Activated T-cell treated with anti-CD3 and anti-CD28 coated beads, Interleukin-2, amount 50 U/mL, for 72 hours (primary cell): ENCODE data around the gene DERL2. TPM values are rescaled to one million over a fixed set of nuclear protein-coding genes. Genes with fewer than 3 reads are reported as not detected.

Experiments used
- ATAC-seq, 2 donors: fragments of 150-1000 bp; cut with Tn5 transposase; replicated peaks in 1 of 2; 2 replicates each; pipeline ENCODE4 v1.10.0; 2021; ENCODE audit warnings: moderate library complexity in 2 of 2, mild to moderate bottlenecking in 1 of 2
- DNase-seq, 2 donors: peaks; one replicate each; pipeline ENCODE4 v3.0.0; 2021 to 2022; ENCODE audit warnings: mixed read lengths in 1 of 2
- H3K27ac Mint-ChIP-seq: one replicate; pipeline ENCODE4 v1.8.0; 2022; ENCODE audit warnings: mild to moderate bottlenecking, moderate library complexity, mixed read lengths
- H3K27me3 Mint-ChIP-seq: one replicate; pipeline ENCODE4 v1.8.0; 2022; ENCODE audit warnings: low read depth, mixed read lengths
- H3K36me3 Mint-ChIP-seq, 2 donors: one replicate each; pipeline ENCODE4 v1.8.0; 2022; ENCODE audit warnings: mixed read lengths in 2 of 2, mild to moderate bottlenecking in 1 of 2; ENCODE audit not compliant: insufficient read depth in 2 of 2
- H3K4me1 Mint-ChIP-seq: one replicate; pipeline ENCODE4 v1.8.0; 2022; ENCODE audit warnings: low read depth, mixed read lengths
- H3K4me3 Mint-ChIP-seq, 2 donors: one replicate each; pipeline ENCODE4 v1.8.0; 2022; ENCODE audit warnings: mild to moderate bottlenecking in 2 of 2, mixed read lengths in 2 of 2, moderate library complexity in 2 of 2
- H3K9me3 Mint-ChIP-seq, 2 donors: one replicate each; pipeline ENCODE4 v1.8.0; 2022; ENCODE audit warnings: mixed read lengths in 2 of 2
- total RNA-seq, 2 donors: library from RNA; stranded (reverse); gene quantifications; one replicate each; pipeline ENCODE4 v1.2.3, GENCODE V29; 2022

Gene DERL2
- total RNA-seq, 2 donors from 2014 or later, result 71.5 to 87.3 TPM

DNA sequence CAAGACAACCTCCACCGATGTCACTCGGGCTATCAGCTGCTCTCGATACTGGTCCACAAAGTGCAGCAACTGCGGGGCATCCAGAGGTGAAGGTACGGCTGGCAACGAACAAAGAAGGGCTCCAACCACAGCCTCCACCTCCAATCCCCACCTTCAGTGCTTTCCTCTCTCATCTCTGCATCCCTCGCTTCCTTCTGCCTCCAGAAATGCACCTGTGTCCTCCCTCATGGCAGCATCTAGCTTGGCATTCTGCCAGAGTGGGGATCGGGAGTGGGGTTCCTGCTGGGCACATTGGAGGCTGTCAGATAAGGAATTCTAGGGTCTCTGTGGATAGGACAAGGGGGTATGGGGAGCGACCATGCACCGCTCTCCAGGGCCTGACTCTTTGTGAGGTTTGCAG, 29.0 kb upstream of the DERL2 start:
- no peak overlapping the region for H3K27ac Mint-ChIP-seq
- no peak overlapping the region for H3K4me3 Mint-ChIP-seq
- no peaks in the 10 kb centered on the region for H3K9me3 Mint-ChIP-seq
- no peak for DNase-seq
- no peak for ATAC-seq
- H3K27me3 Mint-ChIP-seq, result no peaks in the 10 kb centered on the region
- H3K36me3 Mint-ChIP-seq, result peaks cover 4 to 7% of the 10 kb centered on the region in 2 donors
- H3K4me1 Mint-ChIP-seq, result peaks cover 22% of the 10 kb centered on the region

DNA sequence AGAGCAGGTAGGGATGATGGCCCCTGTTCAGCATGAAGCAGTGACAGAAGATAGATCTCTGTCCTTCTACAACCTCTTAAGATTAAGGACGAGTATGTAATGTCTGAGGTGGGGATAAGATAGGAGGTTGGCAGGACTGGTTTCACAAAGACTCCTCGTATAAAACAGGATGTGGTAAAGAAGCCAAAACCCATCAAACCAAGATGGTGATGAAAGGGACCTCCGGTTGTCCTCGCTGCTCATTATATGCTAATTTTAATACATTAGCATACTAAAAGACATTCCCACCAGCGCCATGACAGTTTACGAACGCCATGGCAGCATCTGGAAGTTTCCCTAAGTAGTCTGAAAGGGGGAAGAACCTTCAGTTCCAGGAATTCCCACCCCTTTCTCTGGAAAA, 27.6 kb upstream of the DERL2 start:
- Mint-ChIP-seq H3K4me1 (peaks cover 22% of the 10 kb centered on the region), H3K4me3 (peak overlapping the region in 1 of 2 donors; percentile 21), H3K9me3 (no peaks in the 10 kb centered on the region), H3K36me3 (peaks cover 4 to 7% of the 10 kb centered on the region in 2 donors), H3K27me3 (no peaks in the 10 kb centered on the region), H3K27ac (peak overlapping the region; percentile 59)
- DNase-seq (no peak), ATAC-seq (peak; percentile 58 to 74)

DNA sequence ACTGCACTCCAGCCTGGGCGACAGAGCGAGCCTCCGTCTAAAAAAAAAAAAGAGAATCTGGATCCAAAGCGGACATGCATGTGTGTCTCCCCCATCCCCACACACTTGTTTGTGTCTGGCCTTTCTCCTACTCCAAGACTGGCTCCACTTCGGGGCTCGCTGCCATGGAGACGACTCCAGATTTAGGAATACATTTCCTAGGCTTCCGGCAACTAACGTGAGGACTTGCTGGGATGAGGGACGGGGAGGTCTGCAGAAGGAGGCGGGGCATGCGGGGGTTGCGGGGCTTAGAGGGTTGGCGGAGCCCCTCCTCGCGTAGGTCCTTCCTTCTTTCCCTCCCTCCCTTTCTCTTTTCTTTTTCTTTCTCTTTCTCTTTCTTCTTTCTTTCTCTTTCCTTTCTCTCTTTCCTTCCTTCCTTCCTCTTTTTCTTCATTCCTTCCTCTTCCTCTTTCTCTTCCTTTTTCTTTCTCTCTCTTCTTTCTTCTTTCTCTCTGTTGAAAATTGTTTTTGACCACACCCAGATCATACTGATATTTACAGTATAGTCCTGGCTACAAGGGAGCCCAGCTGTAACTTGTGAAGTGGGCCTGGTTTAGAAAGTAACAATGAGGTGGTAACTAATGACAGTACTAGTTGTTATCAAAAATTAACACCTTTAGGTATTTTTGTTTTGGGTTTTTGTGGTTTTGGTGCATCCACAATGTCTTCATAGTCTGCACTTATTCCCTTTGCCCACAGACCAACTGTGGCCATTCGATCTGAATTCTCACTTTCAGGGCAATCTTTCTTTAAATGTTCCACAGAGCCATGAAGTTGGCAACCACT, 25.6 kb upstream of the DERL2 start:
- ATAC-seq (no peak), DNase-seq (no peak)
- Mint-ChIP-seq H3K36me3 (peaks cover 3 to 7% of the 10 kb centered on the region in 2 donors), H3K4me3 (no peak overlapping the region), H3K27me3 (no peaks in the 10 kb centered on the region), H3K27ac (peak overlapping the region; percentile 35), H3K4me1 (peaks cover 22% of the 10 kb centered on the region), H3K9me3 (no peaks in the 10 kb centered on the region)

DNA sequence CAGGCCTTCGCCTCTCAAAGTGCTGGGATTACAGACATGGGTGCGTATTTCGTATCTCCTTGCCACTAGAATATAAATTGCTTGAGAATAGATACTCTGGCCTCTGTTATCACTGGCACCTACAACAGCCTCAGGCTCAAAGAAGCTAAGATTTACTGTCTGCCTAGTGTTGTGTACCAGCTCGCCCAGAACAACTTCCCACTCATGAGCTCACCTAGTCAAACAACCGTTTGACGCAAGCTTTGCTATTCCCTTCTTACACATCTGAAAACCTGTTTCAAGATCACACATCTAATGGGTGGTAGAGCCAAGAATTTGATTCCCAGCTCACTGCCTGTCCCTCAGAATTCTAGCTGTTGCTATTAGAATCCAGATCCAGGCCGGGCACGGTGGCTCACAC, 24.8 kb upstream of the DERL2 start:
- Mint-ChIP-seq H3K4me1 (peaks cover 22% of the 10 kb centered on the region), H3K27ac (no peak overlapping the region), H3K36me3 (peaks cover 3 to 7% of the 10 kb centered on the region in 2 donors), H3K27me3 (no peaks in the 10 kb centered on the region), H3K4me3 (no peak overlapping the region), H3K9me3 (no peaks in the 10 kb centered on the region)
- DNase-seq (no peak), ATAC-seq (no peak)

DNA sequence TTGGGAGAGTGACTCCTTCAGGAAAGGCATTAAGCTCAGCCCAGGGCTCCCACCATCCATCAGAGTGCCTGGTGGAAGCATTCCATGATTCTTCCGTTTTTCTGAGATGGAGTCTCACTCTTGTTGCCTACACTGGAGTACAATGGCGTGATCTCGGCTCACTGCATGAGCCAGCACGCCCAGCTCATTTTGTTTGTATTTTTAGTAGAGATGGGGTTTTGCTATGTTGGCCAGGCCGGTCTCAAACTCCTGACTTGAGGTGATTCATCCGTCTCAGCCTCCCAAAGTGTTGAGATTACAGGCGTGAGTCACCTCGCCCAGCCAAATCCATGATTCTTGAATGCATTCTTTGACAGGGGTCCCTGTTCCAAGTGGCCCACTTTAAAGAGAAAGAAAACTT, 23.5 kb upstream of the DERL2 start:
- ATAC-seq, result no peak
- Mint-ChIP-seq H3K4me1 (peaks cover 21% of the 10 kb centered on the region), H3K9me3 (no peaks in the 10 kb centered on the region), H3K27ac (no peak overlapping the region), H3K4me3 (no peak overlapping the region), H3K27me3 (no peaks in the 10 kb centered on the region), H3K36me3 (peaks cover 3 to 6% of the 10 kb centered on the region in 2 donors)
- no peak for DNase-seq

DNA sequence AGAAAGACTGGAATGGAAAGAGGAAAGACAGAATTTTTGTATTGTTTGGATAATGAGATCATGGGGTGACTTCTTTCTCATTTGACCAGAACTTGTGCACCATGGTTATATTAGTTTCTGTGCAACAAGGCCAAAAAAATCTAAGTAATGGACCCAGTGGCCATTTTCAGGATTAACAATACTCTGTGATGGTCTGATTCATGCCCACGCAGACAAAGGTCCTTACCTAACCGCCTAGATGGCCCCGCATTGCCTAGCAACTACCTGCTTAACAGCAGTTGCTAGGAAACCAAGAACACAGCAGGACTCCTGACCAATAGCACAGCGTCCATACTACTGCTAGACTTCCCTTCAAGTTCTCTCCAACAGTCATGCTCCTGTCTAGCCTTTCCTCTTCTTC, 22.8 kb upstream of the DERL2 start:
- Mint-ChIP-seq H3K4me3 (no peak overlapping the region), H3K27ac (no peak overlapping the region)
- ATAC-seq, result no peak

DNA sequence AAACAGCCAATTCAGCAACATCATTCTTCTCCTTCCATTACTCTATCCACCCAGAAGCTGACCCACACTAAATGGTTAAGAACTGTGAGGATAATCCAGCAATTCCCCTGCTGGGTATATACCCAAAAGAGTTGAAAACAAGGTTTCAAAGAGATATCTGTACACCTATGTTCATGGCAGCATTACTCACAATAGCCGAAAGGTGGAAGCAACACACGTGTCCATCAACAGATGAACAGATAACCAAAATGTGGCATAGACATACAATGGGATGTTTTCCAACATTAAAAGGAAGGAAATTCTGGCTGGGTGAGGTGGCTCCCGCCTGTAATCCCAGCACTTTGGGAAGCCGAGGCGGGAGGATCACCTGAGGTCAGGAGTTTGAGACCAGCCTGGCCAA, 20.3 kb upstream of the DERL2 start:
- Mint-ChIP-seq H3K27ac (no peak overlapping the region), H3K36me3 (no peaks in the 10 kb centered on the region), H3K4me3 (no peak overlapping the region), H3K9me3 (no peaks in the 10 kb centered on the region), H3K27me3 (no peaks in the 10 kb centered on the region), H3K4me1 (peaks cover 4% of the 10 kb centered on the region)
- DNase-seq (no peak), ATAC-seq (no peak)

More for the DNA sequence above, 22.8 kb upstream of the DERL2 start:
- no peaks in the 10 kb centered on the region for H3K27me3 Mint-ChIP-seq
- no peaks in the 10 kb centered on the region for H3K9me3 Mint-ChIP-seq
- peaks cover 16% of the 10 kb centered on the region for H3K4me1 Mint-ChIP-seq
- DNase-seq, result no peak
- peaks cover 2 to 3% of the 10 kb centered on the region in 2 donors for H3K36me3 Mint-ChIP-seq

DNA sequence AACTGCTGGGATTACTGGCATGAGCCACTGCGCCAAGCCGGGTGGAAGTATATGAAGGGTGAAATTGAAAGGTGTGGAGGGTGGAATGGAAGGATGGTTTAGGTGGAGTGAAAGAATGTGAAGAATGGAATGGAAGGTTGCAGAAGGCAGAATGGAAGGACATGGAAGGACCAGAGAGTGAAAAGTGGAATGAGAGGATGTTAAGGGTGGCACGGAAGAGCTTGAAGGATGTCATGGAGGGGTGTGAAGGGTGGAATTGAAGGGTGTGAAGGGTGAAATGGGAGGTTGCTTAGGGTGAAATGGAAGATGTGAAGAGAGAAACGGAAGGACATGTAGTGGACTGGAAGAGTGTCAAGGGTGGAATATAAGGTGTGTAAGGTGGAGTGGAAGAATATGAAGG, 16.6 kb upstream of the DERL2 start:
- H3K4me1 Mint-ChIP-seq, result peaks cover 14% of the 10 kb centered on the region
- ATAC-seq (no peak), DNase-seq (no peak)
- H3K27me3 Mint-ChIP-seq, result no peaks in the 10 kb centered on the region
- H3K36me3 Mint-ChIP-seq, result no peaks in the 10 kb centered on the region
- no peak overlapping the region for H3K27ac Mint-ChIP-seq
- H3K4me3 Mint-ChIP-seq, result no peak overlapping the region
- no peaks in the 10 kb centered on the region for H3K9me3 Mint-ChIP-seq

DNA sequence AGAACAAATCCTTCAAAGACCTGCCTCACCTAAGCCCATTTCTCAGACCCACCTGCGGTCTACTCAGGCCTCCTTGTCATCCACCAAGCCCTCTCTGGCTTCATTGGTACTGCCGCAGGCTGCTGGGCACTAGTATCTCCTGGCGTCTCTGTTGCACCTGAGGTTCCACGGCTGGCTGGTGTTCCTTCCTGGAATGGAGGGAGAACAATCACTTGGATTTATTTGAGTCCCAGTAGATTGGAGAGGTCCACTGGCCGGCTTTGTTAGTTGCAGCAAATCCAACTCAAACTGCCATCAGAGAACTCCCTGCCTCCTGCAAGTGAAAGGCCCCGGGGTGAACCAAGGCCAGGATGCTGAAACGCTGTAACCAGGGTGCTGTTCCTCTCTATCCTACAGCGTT, 15.7 kb upstream of the DERL2 start:
- DNase-seq, result no peak
- no peak for ATAC-seq
- H3K4me3 Mint-ChIP-seq, result peak overlapping the region; percentile 97 to 98
- peaks cover 14% of the 10 kb centered on the region for H3K4me1 Mint-ChIP-seq
- H3K27ac Mint-ChIP-seq, result no peak overlapping the region
- H3K36me3 Mint-ChIP-seq, result no peaks in the 10 kb centered on the region
- no peaks in the 10 kb centered on the region for H3K9me3 Mint-ChIP-seq
- no peaks in the 10 kb centered on the region for H3K27me3 Mint-ChIP-seq

DNA sequence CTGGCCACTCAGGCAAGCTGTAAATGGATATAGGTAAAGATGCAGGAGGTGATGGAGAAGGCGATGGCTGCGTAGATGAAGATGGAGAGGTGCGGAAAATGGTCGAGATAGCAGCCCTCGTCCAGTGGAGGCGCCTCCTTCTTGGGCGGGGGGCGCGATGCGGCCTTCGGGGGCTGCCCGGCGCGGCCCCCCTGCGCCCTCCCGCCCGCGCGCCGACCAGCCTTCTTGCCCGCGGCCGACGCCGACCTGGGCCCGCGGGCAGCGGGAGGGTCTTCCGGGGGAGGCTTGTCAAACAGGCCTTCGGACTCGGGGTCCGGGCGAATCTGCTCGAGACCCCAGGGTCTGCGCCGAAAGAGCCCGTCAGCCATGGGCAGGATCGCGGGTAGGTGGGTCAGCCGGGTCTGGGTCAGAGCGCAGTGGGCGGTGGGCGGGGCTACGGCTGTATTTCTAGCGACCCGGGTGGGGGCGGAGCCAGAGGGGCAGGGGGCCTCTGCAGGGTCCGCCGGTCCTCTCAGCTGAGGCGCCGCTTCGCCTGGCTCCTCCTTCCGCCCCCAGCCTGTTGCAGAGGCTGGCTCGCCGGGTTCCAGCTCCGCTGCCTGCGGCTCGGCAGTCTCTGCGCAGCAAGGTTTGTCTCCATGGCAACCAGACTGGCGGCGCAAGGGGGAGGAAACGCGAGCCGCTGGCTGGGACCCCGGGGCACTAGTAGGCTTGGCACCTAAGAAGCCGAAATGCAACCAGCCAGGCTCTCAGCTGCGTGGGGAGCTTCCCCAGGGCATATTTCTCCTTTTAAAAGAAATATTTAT, 14.8 kb upstream of the DERL2 start:
- H3K4me1 Mint-ChIP-seq, result peaks cover 14% of the 10 kb centered on the region
- no peaks in the 10 kb centered on the region for H3K36me3 Mint-ChIP-seq
- H3K9me3 Mint-ChIP-seq, result no peaks in the 10 kb centered on the region
- no peaks in the 10 kb centered on the region for H3K27me3 Mint-ChIP-seq
- peak; percentile 94 to 97 for ATAC-seq
- peak overlapping the region; percentile 97 to 98 for H3K4me3 Mint-ChIP-seq
- H3K27ac Mint-ChIP-seq, result no peak overlapping the region
- DNase-seq, result peak; percentile 81

DNA sequence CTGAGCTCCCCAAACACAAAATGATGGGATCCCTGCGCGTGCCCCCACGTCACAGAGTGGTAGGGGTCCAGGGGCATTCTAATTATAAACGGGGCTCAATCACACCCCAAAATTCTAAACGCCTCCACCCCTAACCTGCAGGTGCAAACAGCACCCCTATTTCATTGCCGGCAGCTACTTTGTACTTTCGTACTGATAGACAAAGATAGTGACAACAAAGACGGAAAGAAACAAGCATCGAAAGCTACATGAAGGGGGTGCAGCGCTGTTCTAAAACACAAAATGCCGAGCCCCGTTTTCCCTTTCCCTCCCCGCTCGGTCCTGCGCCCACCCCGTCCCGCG, 14.2 kb upstream of the DERL2 start:
- no peaks in the 10 kb centered on the region for H3K9me3 Mint-ChIP-seq
- DNase-seq (no peak), ATAC-seq (no peak)
- no peaks in the 10 kb centered on the region for H3K27me3 Mint-ChIP-seq
- H3K36me3 Mint-ChIP-seq, result no peaks in the 10 kb centered on the region
- H3K4me1 Mint-ChIP-seq, result peaks cover 14% of the 10 kb centered on the region
- no peak overlapping the region for H3K27ac Mint-ChIP-seq
- peak overlapping the region; percentile 97 to 98 for H3K4me3 Mint-ChIP-seq

DNA sequence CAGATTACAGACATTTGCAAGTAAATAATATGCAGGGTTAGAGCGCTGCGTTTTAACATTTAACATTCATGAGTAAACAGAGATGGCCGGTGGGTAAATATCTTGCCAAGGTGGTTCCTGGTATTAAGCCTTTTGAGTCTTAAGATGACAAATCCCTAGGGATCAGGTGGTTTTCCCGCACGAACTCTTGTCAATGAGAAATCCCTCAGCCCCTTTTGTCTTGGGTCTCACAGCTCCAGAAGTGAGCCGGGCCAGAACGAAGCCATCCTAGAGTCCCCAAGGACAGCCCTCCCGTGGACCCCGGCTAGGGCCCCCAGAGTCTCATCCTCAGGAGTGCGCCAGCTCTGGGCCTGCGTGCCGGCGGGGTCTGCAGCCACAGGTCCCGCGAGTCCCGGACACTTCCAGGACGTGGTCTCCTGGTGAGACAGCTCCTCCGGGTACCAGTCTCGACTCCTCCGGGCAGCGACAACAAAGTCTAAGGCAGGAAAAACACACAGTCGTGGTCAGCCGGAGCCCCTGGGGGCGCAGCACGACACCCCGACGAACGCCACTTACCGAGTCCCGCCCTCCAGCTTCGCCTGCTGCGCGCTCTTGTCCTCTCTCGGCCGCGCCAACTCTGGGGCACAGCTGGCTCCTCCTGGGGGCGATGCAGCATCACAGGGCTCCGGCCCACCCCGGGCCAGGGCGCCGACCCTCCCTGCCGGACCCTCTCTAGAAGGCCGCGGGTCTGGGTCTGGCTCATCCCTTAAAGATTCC, 13.7 kb upstream of the DERL2 start:
- Mint-ChIP-seq H3K27ac (no peak overlapping the region), H3K4me3 (peak overlapping the region; percentile 97 to 98), H3K36me3 (no peaks in the 10 kb centered on the region), H3K9me3 (no peaks in the 10 kb centered on the region), H3K4me1 (peaks cover 14% of the 10 kb centered on the region), H3K27me3 (no peaks in the 10 kb centered on the region)
- DNase-seq (peak in 1 of 2 donors; percentile 27), ATAC-seq (peak in 1 of 2 donors; percentile 16)

DNA sequence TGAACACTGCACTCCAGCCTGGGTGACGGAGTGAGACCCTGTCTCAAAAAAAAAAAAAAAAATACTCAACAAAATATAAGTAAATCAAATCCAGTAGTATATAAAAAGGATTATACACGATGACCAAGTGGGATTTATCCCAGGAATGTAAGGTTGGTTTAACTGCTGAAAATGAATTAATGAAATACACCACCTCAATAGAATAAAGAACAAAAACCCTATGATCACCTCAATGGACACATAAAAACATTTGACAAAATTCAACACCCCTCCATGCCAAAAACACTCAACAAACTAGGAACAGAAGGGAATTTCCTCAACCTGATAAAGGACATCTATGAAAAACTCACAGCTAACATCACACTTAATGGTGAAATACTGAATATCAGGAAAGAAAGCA, 7.0 kb upstream of the DERL2 start:
- H3K4me1 Mint-ChIP-seq, result peaks cover 15% of the 10 kb centered on the region
- peaks cover 10 to 18% of the 10 kb centered on the region in 2 donors for H3K36me3 Mint-ChIP-seq
- H3K27ac Mint-ChIP-seq, result no peak overlapping the region
- no peak overlapping the region for H3K4me3 Mint-ChIP-seq
- no peaks in the 10 kb centered on the region for H3K27me3 Mint-ChIP-seq
- no peak for DNase-seq
- ATAC-seq, result no peak
- peaks cover 0 to 3% of the 10 kb centered on the region in 2 donors for H3K9me3 Mint-ChIP-seq
